ENCODE data around the gene PHRF1. TPM values are rescaled to one million over a fixed set of nuclear protein-coding genes. Genes with fewer than 3 reads are reported as not detected.

The PHRF1 gene
- total RNA-seq, 1 experiment from 2014 or later: 45.5 TPM

DNA sequence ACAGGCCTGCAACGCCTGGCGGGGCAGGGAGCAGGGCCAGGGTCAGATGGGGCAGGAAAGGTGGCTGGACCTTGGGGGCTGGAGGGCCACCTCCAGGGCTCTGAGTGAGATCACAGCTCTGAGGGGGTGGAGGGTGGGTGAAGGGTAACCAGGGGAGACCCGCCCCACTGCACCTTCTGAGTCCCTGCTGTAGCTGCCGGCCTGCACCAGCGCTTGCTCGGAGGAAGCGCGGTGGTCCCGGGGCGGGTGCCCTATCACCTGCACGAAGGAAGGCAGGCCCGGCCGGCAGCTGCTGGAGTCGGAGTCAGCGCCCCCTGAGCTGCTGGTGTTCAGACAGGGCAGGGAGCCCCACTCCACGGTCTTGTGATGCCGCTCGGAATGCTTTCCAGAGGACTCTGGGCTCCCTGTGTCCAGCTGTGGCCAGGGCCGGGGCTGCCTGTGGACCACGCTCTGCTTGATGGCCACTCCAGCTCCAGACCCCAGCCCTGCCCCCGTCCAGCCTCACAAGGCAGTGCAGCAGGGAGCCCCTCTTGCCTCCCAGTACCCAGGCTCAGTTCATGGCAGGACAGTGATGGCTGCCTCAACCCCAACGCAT lies 19.5 kb upstream of the PHRF1 start:
- Histone ChIP-seq H3K9me2 (ENCODE audit: insufficient read depth) (no peaks in the 10 kb centered on the region), H3K27me3 (ENCODE audit: insufficient read depth, low read length) (no peaks in the 10 kb centered on the region), H3K79me2 (ENCODE audit: insufficient read depth, low read length) (peaks cover 7% of the 10 kb centered on the region), H4K20me1 (ENCODE audit: insufficient read depth) (no peaks in the 10 kb centered on the region), H3K4me1 (ENCODE audit: control insufficient read depth in 1 of 2, insufficient read depth in 2 of 2, low read length in 2 of 2) (peaks cover 21 to 33% of the 10 kb centered on the region in 2 experiments), H3K9ac (ENCODE audit: low read length) (no peak overlapping the region), H3K36me3 (ENCODE audit: control insufficient read depth in 1 of 2, insufficient read depth in 2 of 2, low read length in 2 of 2) (no peaks in the 10 kb centered on the region), H3K4me2 (ENCODE audit: low read length) (no peak overlapping the region), H3K4me3 (replicated peaks in 1 of 2; ENCODE audit: low read depth in 1 of 2, low read length in 2 of 2) (no peak overlapping the region), H3K9me3 (ENCODE audit: control insufficient read depth in 1 of 2, insufficient read depth in 1 of 2, low read depth in 1 of 2, low read length in 2 of 2) (no peaks in the 10 kb centered on the region), H3K27ac (ENCODE audit: low read depth, low read length) (no peak overlapping the region; the same call in 1 of the 2 replicates), H2AFZ (ENCODE audit: low read depth, low read length, poor library complexity, severe bottlenecking) (no peak overlapping the region)
- DNase-seq (ENCODE audit: low read depth, low spot score) (no peak), ATAC-seq (no peak)
- ChIA-PET RAD21 (ENCODE audit: low non-redundant PET in 1 of 2, low total read pairs in 2 of 2, uncharacterized antibody in 2 of 2, unreplicated experiment in 2 of 2) (no interaction called here), CTCF (interaction anchor here (1.0 kb wide), 1 partner anchor 205 kb away, joined by 3 read pairs; no protein-coding TSS in a partner anchor), POLR2A (no interaction called here)
- TF ChIP-seq RAD21 (IDR thresholded peaks at IDR 0.05; ENCODE audit: low read depth) (no peak), JUND (IDR thresholded peaks at IDR 0.05) (no peak), CBX3 (IDR thresholded peaks at IDR 0.05; ENCODE audit: low read depth) (no peak), ELF1 (IDR thresholded peaks at IDR 0.05; ENCODE audit: borderline replicate concordance, low read depth) (no peak), FOSL1 (IDR thresholded peaks at IDR 0.05; ENCODE audit: low read depth) (no peak), ZFX (IDR thresholded peaks at IDR 0.05) (no peak), ZNF274 (IDR thresholded peaks at IDR 0.05; ENCODE audit: low read depth, low read length) (no peak), POLR2AphosphoS5 (IDR thresholded peaks at IDR 0.05; ENCODE audit: low read depth, low read length) (no peak), EZH2phosphoT487 (IDR thresholded peaks at IDR 0.05; ENCODE audit: borderline replicate concordance) (no peak), SP1 (IDR thresholded peaks at IDR 0.05; ENCODE audit: low read depth) (no peak), SIN3A (IDR thresholded peaks at IDR 0.05; ENCODE audit: low read depth) (no peak), POLR2A (IDR thresholded peaks at IDR 0.05; ENCODE audit: borderline replicate concordance, extremely low read depth, insufficient read depth, insufficient read length) (no peak), TCF7L2 (IDR thresholded peaks at IDR 0.05; ENCODE audit: borderline replicate concordance, extremely low read depth, insufficient read depth, insufficient read length) (no peak)
- TF ChIP-seq, protein P1, sequence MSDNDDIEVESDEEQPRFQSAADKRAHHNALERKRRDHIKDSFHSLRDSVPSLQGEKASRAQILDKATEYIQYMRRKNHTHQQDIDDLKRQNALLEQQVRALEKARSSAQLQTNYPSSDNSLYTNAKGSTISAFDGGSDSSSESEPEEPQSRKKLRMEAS (IDR thresholded peaks at IDR 0.05): no peak
- TF ChIP-seq, protein P2, sequence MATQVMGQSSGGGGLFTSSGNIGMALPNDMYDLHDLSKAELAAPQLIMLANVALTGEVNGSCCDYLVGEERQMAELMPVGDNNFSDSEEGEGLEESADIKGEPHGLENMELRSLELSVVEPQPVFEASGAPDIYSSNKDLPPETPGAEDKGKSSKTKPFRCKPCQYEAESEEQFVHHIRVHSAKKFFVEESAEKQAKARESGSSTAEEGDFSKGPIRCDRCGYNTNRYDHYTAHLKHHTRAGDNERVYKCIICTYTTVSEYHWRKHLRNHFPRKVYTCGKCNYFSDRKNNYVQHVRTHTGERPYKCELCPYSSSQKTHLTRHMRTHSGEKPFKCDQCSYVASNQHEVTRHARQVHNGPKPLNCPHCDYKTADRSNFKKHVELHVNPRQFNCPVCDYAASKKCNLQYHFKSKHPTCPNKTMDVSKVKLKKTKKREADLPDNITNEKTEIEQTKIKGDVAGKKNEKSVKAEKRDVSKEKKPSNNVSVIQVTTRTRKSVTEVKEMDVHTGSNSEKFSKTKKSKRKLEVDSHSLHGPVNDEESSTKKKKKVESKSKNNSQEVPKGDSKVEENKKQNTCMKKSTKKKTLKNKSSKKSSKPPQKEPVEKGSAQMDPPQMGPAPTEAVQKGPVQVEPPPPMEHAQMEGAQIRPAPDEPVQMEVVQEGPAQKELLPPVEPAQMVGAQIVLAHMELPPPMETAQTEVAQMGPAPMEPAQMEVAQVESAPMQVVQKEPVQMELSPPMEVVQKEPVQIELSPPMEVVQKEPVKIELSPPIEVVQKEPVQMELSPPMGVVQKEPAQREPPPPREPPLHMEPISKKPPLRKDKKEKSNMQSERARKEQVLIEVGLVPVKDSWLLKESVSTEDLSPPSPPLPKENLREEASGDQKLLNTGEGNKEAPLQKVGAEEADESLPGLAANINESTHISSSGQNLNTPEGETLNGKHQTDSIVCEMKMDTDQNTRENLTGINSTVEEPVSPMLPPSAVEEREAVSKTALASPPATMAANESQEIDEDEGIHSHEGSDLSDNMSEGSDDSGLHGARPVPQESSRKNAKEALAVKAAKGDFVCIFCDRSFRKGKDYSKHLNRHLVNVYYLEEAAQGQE (IDR thresholded peaks at IDR 0.05; ENCODE audit: low read depth): no peak
- TF ChIP-seq, protein P3, sequence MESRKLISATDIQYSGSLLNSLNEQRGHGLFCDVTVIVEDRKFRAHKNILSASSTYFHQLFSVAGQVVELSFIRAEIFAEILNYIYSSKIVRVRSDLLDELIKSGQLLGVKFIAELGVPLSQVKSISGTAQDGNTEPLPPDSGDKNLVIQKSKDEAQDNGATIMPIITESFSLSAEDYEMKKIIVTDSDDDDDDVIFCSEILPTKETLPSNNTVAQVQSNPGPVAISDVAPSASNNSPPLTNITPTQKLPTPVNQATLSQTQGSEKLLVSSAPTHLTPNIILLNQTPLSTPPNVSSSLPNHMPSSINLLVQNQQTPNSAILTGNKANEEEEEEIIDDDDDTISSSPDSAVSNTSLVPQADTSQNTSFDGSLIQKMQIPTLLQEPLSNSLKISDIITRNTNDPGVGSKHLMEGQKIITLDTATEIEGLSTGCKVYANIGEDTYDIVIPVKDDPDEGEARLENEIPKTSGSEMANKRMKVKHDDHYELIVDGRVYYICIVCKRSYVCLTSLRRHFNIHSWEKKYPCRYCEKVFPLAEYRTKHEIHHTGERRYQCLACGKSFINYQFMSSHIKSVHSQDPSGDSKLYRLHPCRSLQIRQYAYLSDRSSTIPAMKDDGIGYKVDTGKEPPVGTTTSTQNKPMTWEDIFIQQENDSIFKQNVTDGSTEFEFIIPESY (IDR thresholded peaks at IDR 0.05; ENCODE audit: extremely low read depth, insufficient replicate concordance, low read length): no peak
- TF ChIP-seq, protein P4, sequence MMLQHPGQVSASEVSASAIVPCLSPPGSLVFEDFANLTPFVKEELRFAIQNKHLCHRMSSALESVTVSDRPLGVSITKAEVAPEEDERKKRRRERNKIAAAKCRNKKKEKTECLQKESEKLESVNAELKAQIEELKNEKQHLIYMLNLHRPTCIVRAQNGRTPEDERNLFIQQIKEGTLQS (IDR thresholded peaks at IDR 0.05): no peak
- BruUV-seq (replicated peaks): no TSS peak
- intact Hi-C loops (cut with micrococcal nuclease): no loop called here

All from HCT116 (cell line).